SK-N-DZ (cell line): ENCODE results near the gene TSN. TPM values are rescaled to one million over a fixed set of nuclear protein-coding genes. Genes with fewer than 3 reads are reported as not detected.
"Not testable (repeated sequence)": the region's sequence is repeated elsewhere in the genome, so short reads cannot be mapped to it uniquely, and the experiment has no call there.

Source experiments
- DNase-seq: peaks from one replicate; pipeline ENCODE4 v3.0.0-alpha.2; 2015; ENCODE audit warnings: low spot score
- polyA plus RNA-seq, 2 experiments: library from polyadenylated mRNA; depleted of rRNA; stranded (reverse); fragments of >200 nt; gene quantifications; 2 replicates each; pipeline ENCODE4 v1.2.3, GENCODE V29; 2014

The TSN gene
- polyA plus RNA-seq (2014; cell fraction: cytosol; rRNA removed), result 103 and 111 TPM in 2 replicates
- 41.1 and 41.2 TPM in 2 replicates for polyA plus RNA-seq (2014; cell fraction: nucleus; rRNA removed)

DNA sequence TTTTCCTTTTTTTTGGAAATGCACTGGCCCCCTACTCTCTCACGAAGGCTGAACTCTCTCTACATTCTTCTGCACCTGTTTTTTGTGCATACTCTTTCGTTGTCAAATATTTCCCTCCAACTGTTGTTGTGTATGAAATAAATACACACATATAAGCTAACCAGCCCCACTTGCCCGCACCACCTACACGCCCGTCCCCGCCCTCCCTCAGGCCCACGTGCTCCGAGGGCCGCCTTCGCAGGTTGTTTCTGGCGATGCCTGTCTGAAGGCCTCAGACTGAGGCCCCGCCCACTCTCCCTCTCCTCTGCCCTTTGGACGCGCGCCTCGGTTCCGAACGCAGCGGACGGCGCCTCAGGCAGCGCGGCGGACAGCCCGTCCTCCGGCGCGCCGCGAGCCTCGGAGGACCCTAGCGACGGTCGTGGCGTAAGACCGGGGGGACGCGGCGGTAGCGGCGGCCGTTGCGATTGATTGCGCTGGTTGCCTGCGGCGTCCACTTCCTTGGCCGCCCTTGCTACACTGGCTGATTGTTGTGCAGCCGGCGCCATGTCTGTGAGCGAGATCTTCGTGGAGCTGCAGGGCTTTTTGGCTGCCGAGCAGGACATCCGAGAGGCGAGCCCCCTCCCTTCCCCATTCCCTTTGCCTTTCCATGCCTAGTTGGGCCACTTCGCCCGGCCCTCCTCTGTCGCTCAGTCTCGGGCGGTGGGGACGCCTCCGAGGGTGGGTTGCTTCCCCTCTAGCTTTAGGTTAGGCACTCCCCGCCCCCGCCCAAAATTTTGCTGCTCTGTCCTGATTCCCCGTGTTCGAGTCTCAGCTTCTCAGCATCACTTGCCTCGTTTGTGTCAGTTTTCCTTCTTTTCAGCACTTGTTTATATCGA lies at the start of gene TSN:
TSS of gene TSN (plus strand) at position 415 of the 875 bp plus-strand sequence. CDS start at position 544, 129 bp downstream.
- peak; percentile 98 for DNase-seq

DNA sequence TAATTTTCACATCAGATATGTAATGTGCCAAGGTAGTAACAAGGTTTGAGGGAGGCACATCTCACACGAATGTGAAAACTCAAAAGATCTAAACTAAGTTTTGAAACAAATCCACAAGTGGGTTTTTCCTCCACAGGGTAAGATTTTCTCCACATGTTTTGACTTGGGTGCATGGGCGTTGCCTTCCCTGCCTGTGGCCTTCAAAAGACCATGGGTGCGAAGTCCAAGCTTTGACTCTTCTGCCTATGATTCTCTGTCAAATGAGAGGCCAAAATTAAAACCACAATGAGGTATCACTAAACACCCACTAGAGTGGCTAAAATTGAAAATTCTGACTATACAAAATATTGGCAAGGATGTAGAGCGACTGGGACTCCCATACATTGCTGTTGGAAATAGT lies 49.5 kb upstream of the TSN start:
- no peak for DNase-seq

DNA sequence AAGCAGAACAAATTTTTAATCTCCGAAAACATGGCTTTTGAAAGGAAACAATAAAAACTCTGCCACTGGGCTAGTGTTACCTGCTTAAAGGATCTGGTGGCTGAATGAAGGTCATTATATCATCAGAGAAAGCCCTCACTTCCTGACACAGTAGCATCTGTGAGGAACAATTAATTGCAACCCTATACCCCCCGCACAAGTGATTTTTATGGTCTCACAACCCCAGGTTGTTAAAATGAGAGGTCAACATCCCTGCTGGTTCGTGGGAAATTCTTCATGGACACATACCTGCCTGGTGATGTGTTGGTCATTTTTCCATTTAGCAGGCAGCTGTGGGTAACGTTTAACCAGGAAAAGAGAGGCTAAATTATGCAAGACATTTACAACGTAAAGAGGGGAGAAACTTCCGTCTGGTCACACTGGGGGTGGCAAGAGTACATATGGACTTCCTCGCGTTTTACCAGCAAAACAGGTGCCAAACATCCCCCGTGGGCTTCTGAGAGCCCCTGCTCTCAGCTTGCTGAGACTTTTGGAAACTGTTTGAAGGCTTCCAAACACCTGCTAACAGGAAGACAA lies 48.0 kb upstream of the TSN start:
- no peak for DNase-seq

DNA sequence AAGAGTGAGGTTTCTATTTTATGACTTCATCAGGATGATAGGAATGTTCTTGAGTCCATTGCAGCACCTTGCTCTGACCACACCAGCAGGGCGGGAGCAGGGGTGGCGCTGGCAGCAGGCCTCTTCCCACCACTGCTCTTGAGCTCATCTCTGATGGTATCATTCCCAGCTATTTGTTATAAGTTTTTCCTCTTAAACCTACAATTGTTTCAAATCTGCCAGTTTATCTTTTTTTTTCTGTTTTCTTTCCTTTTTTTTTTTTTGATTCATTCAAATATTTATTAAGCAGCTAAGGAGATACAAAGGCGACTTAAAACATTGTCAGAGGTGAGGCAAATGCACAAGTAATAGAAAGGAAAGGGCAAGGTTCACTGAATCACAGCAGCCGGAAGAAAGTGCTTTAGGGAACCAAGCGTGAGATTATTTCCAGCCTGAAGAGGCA lies 47.5 kb upstream of the TSN start:
- DNase-seq, result no peak

DNA sequence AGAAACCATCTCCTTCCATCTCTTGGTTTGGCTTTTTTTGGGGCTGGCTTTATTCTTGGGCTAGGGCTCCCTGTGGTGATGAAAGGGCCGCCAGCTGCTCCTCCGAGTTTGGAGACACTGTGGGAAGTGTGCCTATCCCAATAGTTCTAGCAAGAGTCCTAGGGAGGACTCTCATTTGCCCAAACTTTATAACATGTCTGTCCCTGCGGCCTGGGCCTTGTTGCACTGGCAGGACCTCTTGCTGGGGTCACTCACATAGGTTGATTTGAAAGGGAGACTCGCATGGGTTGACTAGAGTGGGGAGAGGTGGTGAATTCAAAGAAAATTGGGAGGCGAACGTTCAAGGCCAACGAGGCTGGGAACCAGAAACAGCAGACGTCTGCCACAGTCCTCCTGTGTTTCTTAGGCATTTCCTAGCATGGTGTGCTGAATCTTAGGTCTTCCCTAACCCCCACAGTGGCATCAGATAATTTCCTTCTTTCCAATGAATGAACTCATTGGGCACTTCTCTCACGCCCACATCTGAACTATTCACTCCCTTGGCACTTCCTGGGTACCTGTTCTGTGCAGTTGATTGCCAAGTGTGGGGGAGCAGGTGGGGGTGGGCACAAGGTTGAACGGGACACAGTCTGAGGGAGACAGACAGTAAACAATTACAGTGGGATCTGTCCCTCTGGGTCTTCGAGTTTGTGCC lies 45.5 kb upstream of the TSN start:
- no peak for DNase-seq

DNA sequence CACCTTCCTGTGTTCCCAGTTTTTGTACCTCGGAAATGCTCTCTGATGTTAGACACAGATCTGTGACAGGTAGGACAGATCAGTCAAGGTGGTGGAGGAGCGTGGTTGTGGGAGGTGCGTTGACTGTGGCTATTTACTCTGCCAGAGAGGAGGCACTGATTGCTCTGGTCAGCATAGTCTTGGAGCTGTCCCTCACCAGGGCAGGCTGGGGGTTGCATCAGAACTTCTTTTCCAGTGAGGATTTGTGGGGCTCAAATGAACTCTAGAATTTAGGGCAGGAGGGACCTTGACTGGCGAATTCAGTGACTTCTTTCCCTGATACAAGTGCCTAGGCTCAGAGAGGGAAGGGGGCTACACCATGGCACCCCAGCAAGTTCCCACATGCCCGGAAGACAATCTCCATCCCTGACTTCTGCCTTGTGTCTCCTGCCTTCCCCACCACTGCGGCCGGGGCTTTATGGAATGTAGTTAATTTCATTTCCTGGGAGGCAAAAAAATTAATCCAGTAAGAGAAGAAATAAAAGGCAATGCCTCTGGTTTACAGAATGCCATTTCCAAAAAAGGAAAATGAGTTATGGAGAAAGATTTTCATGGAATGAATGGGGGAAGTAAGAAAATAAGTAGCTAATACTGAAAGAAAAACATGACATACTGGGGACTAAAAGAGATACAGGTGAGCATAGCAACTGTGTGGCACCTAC lies 44.8 kb upstream of the TSN start:
- no peak for DNase-seq

DNA sequence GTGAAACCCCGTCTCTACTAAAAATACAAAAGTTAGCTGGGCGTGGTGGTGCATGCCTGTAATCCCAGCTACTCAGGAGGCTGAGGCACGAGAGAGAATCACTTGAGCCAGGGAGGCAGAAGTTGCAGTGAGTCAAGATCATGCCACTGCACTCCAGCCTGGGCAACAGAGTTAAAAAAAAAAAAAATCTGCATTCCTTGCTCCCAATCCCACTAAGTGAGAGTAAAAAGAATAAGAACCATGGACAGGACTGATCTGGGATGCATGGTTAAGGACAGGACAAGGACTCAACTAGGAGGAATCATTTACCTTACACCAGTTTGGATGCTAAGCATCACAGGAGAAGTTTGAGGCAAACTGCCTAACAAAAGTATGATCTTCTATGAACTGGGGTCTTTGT lies 44.0 kb upstream of the TSN start:
- not testable (repeated sequence) for DNase-seq

DNA sequence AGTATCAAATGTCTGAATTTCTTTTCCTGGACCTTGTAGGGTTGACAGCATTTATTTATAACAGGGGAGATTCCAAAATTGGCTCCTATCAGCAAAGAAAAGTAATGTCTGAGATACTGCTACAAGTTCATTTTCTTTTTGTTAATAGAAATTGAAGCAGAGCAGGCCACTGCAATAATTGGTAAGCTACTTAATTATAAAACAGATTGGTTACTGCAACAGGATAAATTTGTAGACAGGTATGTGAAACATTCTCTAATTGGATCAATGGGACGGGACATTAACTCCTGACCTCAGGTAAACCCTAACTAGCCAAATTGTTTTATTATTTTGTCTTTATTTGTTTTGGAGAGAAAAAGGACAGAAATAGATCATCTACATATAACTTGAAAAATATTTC lies 39.3 kb upstream of the TSN start:
- DNase-seq, result no peak

DNA sequence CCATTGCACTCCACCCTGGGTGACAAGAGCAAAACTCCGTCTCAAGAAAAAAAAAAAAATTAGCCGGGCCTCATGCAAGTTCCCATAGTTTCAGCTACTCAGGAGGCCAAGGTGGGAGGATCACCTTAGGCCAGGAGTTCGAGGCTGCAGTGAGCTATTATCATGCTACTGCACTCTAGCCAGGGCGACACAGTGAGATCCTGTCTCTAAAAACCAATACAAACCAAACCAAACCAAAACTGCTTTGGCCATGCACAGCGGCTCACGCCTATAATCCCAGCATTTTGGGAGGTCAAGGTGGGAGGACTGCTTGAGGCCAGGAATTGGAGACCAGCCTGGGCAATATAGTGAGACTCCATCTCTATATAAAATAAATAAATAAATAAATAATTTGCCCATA lies 37.9 kb upstream of the TSN start:
- no peak for DNase-seq

DNA sequence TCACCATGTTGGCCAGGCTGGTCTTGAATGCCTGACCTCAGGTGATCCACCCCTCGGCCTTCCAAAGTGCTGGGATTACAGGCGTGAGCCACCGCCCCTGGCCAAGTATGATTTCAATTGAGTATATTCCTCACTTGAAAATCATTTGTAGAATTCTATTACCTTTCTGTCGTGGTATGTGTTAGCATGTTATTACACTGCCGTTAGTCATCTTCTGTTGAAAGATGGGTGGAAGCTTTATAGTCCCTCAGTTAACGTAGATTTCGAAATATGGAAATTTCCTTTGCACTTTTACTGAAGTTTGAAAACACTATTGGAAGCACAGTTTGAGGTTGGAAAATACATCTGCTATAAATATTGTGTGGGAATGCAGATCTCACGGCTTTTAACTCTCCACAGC lies 33.5 kb upstream of the TSN start:
- DNase-seq, result no peak

DNA sequence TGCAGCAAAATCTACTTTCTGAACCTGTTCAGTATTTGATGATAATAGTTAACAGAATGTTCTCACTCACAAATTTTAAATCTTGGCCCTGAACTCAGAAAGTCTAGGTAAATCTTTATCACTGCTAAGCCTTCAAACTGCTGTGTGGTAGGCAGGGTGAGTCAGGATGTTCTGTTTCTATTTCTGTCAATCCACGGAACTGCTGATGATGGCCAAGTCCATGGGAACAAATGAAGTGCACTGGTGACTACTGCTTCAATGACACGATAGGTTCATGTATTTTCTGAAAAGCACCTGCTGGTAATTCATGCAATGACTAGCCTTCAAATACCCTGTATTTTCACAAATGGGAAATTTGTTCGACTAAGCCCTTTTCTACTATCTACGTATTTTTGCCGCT lies 33.0 kb upstream of the TSN start:
- DNase-seq, result no peak

DNA sequence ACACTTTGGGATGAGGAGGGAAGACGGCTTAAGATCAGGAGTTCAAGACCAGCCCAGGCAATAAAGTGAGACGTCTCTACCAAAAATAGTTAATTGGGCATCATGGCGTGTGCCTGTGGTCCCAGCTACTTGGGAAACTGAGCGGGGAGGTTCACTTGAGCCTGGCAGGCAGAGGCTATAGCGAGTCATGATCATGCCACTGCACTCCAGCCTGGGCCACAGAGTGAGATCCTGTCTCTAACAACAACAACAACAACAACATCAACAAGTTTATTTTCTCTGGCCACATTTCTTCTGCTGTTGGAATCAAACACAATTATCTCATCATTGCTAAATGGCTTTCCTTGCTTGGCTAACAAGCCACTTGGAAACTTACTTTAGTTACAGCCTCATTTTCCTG lies 32.1 kb upstream of the TSN start:
- DNase-seq, result no peak

DNA sequence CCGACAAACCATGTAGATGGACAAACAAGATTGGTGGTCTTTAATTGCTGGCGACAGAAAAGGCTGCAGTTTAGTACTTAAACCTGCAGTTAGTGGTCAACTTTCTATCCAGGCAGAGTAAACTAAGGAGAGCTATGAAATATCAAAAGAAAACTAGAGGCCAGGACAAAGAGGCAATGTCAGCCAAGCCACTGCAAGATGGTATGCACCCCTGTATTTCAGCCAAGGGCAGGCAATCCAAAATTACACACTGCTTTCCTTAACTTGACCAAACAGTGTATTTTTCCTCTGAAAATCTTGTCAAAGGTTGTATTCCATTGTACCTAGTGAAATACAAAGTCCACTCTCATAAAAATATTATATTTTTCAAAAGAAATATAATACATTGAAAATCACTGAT lies 28.1 kb upstream of the TSN start:
- DNase-seq, result no peak

DNA sequence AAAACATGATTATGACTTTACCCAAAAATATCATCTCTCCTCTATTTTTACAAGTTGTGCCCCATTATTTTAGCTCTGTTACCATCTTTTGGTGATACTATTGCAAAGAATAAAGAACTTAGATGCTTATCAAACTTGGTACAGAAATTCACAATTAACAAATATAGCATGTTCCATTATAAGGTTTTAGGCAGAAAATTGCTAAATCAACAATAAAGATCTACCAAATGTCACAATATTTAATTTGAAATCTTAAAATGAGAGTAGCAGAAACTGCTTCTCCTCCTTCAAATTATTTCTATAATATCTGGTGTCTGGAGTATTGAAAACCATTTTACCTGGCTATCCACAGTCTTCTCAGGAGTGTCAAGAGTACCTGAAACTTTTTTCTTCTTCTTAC lies 27.5 kb upstream of the TSN start:
- no peak for DNase-seq

DNA sequence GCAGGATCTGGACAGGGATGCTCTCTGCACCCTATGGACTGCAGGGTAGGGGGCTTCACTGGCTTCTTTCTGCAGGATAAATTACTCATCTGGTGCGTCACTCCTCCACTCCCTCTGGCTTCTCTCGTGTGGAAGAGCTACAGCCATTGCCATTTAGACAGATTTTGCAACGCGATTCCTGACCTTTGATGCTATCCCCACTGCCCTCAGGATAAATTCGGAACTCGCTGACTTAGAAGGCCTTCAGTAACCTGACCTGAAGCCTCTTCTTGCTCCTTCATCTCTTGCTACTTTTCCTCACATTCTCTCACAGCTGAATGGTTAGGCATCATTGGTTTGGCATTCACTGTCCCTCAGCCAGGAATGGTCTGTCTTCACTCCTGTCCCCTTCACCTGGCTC lies 24.1 kb upstream of the TSN start:
- DNase-seq, result no peak

DNA sequence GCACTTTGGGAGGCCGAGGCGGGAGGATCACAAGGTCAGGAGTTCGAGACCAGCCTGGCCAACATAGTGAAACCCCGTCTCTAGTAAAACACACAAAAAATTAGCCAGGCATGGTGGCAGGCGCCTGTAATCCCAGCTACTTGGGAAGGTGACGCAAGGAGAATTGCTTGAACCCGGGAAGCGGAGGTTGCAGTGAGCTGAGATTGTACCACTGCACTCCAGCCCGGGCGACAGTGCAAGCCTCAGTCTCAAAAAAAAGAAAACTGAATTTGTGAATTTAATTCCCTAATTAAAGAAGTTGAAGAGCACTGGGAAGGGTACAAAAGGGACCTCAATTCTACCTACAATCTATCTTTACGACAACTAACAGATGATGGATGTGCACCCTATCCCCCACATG lies 20.9 kb upstream of the TSN start:
- not testable (repeated sequence) for DNase-seq

DNA sequence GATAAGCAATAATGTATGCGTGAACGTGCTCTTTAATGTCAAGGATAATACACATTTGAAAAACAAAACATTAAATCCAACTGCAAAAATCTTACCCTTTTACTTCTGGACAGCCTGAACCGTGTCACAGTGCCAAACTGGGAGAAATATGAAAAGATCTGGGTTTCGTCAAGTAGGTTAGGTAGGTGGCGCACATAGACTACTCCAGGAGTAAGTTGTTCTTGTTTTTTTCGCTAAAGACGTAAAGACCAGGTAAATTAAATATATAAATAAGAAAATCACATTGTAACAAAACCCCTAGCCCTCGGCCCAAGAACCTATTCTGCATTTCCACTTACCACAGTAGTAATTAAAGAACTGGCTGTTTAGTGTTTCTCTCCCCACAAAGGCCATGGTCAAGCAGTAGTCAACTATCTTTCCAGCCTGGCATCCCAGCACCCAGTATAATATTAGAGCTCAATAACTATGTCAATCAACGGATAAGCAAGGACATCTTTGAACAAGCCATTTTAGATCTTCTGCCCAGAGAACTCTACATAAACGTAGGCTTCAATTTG lies 19.9 kb upstream of the TSN start:
- DNase-seq, result no peak

DNA sequence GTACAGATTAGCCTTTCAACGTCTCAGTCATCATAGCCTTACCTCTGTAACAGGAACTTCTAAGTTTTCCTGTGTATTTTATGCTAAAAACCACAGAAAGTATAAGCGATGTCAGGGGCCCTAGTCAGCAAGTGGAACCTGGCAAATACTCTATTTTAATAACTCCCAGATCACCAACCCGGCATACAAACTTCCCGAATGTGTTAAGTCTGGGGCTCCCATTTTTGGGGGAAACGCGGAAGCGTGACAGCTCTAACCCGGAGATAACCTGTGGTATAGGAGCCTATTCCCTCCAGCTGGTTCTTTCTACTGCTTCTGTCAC lies 19.4 kb upstream of the TSN start:
- no peak for DNase-seq

DNA sequence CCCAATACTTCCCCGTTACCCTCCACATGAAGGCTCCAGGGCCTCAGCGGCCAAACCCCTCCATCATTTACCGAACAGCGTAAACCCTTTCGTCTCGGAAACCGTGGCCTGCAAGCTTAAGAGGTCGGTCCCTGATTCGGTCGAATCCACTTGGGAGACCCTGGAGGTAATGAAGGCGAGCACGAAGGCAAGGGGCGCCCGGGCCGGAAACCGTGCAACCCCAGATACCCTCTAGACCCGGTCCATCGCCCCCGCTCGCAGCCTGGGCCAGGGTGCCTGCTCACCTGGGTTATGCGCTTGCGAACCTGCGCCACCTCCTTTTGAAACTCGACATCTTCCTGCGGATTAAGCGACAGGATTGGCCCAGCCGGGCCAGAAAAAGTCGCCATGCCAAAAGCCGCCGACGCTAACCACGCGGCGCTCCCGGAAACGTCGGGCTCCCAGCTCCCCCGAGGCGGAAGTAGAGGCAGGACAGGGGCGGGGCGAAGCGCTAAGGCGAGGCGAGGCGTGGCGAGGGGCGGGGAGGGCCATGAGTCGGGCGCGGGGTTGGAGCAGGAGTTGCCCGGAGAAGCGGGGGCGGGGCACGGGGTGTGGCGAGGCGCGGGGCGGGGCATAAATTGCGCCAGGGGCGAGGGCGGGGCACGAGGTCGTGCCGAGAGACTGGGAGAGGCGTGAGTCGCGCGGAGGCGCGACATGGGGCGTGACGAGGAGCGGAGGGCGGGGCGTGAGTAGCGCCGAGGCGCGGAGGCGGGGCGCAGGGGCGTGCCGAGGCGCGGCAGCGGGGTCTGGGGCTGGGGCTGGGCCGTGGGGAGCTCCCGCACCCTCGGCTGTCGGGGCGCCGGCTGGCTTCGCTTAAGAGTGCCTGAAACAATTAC lies 18.8 kb upstream of the TSN start, which contains the start of gene NIFK:
TSS of gene NIFK (minus strand) at position 414 of the 875 bp plus-strand sequence. CDS start at position 389, 25 bp downstream.
- DNase-seq, result peak; percentile 94

DNA sequence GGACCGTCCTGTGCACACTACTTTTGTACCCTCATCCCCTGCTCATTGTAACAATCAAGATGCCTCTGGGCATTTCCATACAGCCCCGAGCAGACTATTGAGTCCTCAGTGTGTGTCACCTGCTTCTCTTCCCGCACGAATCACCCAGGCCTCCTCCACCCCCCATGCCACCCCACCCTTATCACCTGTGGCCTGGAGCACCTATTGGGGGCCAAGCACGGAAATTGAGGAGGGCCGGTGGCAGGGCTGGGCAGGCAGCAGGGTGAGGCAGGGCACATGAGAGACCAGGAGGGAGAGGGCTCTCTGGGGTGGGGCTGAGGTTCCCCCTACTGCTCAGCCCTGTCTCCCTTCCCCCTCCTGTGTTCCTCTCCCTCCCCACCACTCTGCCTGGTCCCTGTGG lies 14.5 kb upstream of the TSN start:
- no peak for DNase-seq

DNA sequence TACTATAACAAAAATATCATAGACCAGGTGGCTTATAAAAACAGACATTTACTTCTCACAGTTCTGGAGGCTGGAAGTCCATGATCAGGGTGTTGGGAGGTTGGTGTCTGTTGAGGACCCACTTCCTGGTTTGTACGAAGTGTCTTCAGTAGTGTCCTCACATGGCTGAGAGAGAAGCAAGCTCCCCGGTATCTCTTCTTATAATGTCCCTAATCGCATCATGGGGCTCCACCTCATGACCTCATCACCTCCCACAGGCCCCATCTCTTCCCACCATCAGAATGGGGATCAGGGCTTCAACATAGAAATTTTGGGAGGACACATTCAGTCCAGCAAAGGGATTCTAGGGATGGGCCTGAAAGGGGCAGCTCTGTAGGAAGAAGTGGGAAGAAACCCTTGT lies 14.0 kb upstream of the TSN start:
- DNase-seq, result no peak
